AG04450 (cell line): Measurements from ENCODE around the gene FBXL3. TPM values are rescaled to one million over a fixed set of nuclear protein-coding genes. Genes with fewer than 3 reads are reported as not detected.
"Not testable (repeated sequence)": the region's sequence is repeated elsewhere in the genome, so short reads cannot be mapped to it uniquely, and the experiment has no call there.

Experiments
- CTCF ChIA-PET: fragments of 300-600, 350-600 bp; formaldehyde crosslinking; extraction: SDS; loops from one replicate; lab custom pipeline; 2022; ENCODE audit warnings: antibody characterized with exemption, inconsistent platforms; lab: Charles Lee
- POLR2A ChIA-PET: fragments of 350-600 bp; formaldehyde crosslinking; extraction: SDS; loops from one replicate; lab custom pipeline; 2021; ENCODE audit warnings: antibody characterized with exemption, inconsistent platforms; lab: Yijun Ruan, JAX
- DNase-seq: peaks from one replicate; pipeline ENCODE4 v3.0.0-alpha.2; 2011; ENCODE audit warnings: low read depth, low spot score
- H3K27ac ChIP-seq: one replicate; pipeline ENCODE4 v1.5.1; 2012; ENCODE audit warnings: low read depth, low read length, control low read depth
- H3K27me3 ChIP-seq: one replicate; pipeline ENCODE4 v1.6.0; 2012; ENCODE audit warnings: low read length; ENCODE audit not compliant: control insufficient read depth, insufficient read depth
- H3K4me3 ChIP-seq: 2 replicates; pipeline ENCODE4 v1.5.1; 2011; ENCODE audit warnings: mild to moderate bottlenecking, low read depth, low read length, control low read depth
- H3K9me3 ChIP-seq: 2 replicates; pipeline ENCODE4 v1.5.1; 2012; ENCODE audit warnings: low read length; ENCODE audit not compliant: control insufficient read depth, insufficient read depth
- CTCF ChIP-seq: IDR thresholded peaks from 2 replicates; pipeline ENCODE4 v1.5.1; 2011; ENCODE audit warnings: low read depth, low read length, control low read depth, inconsistent platforms
- polyA plus RNA-seq: library from polyadenylated mRNA; depleted of rRNA; stranded (reverse); fragments of >200 nt; gene quantifications from 2 replicates; pipeline ENCODE4 v1.2.3, GENCODE V29; 2011

The FBXL3 gene
- polyA plus RNA-seq, 1 experiment, result 38.0 TPM

- no peak for TF ChIP-seq CTCF
- ChIA-PET POLR2A (no interaction called here), CTCF (no interaction called here)
- Histone ChIP-seq H3K4me3 (no peak overlapping the region), H3K9me3 (no peaks in the 10 kb centered on the region), H3K27me3 (no peaks in the 10 kb centered on the region), H3K27ac (no peak overlapping the region)
- no peak for DNase-seq
Observed at GRCh38 chr13:77009011-77009410, 17.9 kb downstream of the FBXL3 start.

GRCh38 chr13:77008337-77008736, 18.6 kb downstream of the FBXL3 start:
- H3K27ac ChIP-seq, H3K27me3 ChIP-seq, H3K9me3 ChIP-seq, DNase-seq, H3K4me3 ChIP-seq, POLR2A ChIA-PET, CTCF ChIA-PET: not testable (repeated sequence)

- H3K4me3 ChIP-seq, result no peak overlapping the region
- no peaks in the 10 kb centered on the region for H3K9me3 ChIP-seq
- H3K27me3 ChIP-seq, result no peaks in the 10 kb centered on the region
- H3K27ac ChIP-seq, result no peak overlapping the region
- ChIA-PET CTCF (interaction anchor here (0.5 to 3.7 kb wide), 36 partner anchors 9 to 1330 kb away, joined by 3 to 27 read pairs (median 4); partner anchors contain the start of gene CLN5), POLR2A (interaction anchor here (0.6 kb wide), 1 partner anchor 299 kb away, joined by 6 read pairs; no protein-coding TSS in a partner anchor)
- DNase-seq, result no peak
- TF ChIP-seq CTCF, result peak; percentile 83
Observed at GRCh38 chr13:77002590-77003190, 24.3 kb downstream of the FBXL3 start.

GRCh38 chr13:77001963-77002587, 24.9 kb downstream of the FBXL3 start:
- CTCF ChIA-PET, result interaction anchor here (0.6 to 3.7 kb wide), 18 partner anchors 9 to 1329 kb away, joined by 3 to 27 read pairs (median 5); partner anchors contain the start of gene CLN5
- no peak for DNase-seq
- POLR2A ChIA-PET, result no interaction called here
- Histone ChIP-seq H3K27ac (no peak overlapping the region), H3K9me3 (no peaks in the 10 kb centered on the region), H3K27me3 (no peaks in the 10 kb centered on the region), H3K4me3 (no peak overlapping the region)
- TF ChIP-seq CTCF, result no peak

- no peaks in the 10 kb centered on the region for H3K27me3 ChIP-seq
- ChIA-PET CTCF (interaction anchor here (0.8 to 3.7 kb wide), 12 partner anchors 9 to 1327 kb away, joined by 3 to 27 read pairs (median 5); partner anchors contain the start of gene CLN5), POLR2A (no interaction called here)
- H3K9me3 ChIP-seq, result no peaks in the 10 kb centered on the region
- H3K27ac ChIP-seq, result no peak overlapping the region
- H3K4me3 ChIP-seq, result no peak overlapping the region
- TF ChIP-seq CTCF, result no peak
- no peak for DNase-seq
Observed at GRCh38 chr13:77001540-77001939, 25.4 kb downstream of the FBXL3 start.
